Loucy (cell line): ENCODE results near the gene ESR2.
"Not testable (repeated sequence)": the region's sequence is repeated elsewhere in the genome, so short reads cannot be mapped to it uniquely, and the experiment has no call there.

Experiments
- H2AFZ ChIP-seq: fragments of 200-600 bp; sonication (generic); 2 replicates; pipeline ENCODE4 v1.6.0; 2016; ENCODE audit warnings: antibody characterized with exemption, mild to moderate bottlenecking, low read length, moderate library complexity
- H3F3A ChIP-seq: fragments of 200-600 bp; 2 replicates; pipeline ENCODE4 v1.6.0; 2016; ENCODE audit warnings: antibody characterized with exemption, low read depth, mild to moderate bottlenecking
- H3K27me3 ChIP-seq: fragments of 200-600 bp; sonication (generic); 2 replicates; pipeline ENCODE4 v1.6.1; 2014; ENCODE audit warnings: low read length, mild to moderate bottlenecking; ENCODE audit not compliant: insufficient read depth, poor library complexity, severe bottlenecking
- H3K36me3 ChIP-seq: fragments of 200-600 bp; sonication (generic); 2 replicates; pipeline ENCODE4 v1.6.1; 2016; ENCODE audit warnings: low read length; ENCODE audit not compliant: insufficient read depth
- H3K4me1 ChIP-seq: fragments of 200-600 bp; sonication (generic); 2 replicates; pipeline ENCODE4 v1.5.1; 2014; ENCODE audit warnings: low read length, mild to moderate bottlenecking; ENCODE audit not compliant: insufficient read depth, poor library complexity, severe bottlenecking
- H3K4me2 ChIP-seq: fragments of 200-600 bp; sonication (generic); 2 replicates; pipeline ENCODE4 v1.6.0; 2014; ENCODE audit warnings: antibody characterized with exemption, low read length, low read depth, mild to moderate bottlenecking; ENCODE audit not compliant: poor library complexity, severe bottlenecking
- H3K4me3 ChIP-seq: fragments of 200-600 bp; sonication (generic); 2 replicates; pipeline ENCODE4 v1.5.1; 2014; ENCODE audit warnings: low read length, mild to moderate bottlenecking, mixed read lengths; ENCODE audit not compliant: poor library complexity, severe bottlenecking
- H3K79me2 ChIP-seq: fragments of 200-600 bp; sonication (generic); 2 replicates; pipeline ENCODE4 v1.6.1; 2014; ENCODE audit warnings: low read length; ENCODE audit not compliant: insufficient read depth
- H3K9ac ChIP-seq: fragments of 200-600 bp; sonication (generic); 2 replicates; pipeline ENCODE4 v1.6.0; 2014; ENCODE audit warnings: mild to moderate bottlenecking, low read depth, low read length, moderate library complexity; ENCODE audit not compliant: poor library complexity, severe bottlenecking
- H3K9me2 ChIP-seq: fragments of 200-600 bp; sonication (generic); replicated peaks from 2 replicates; pipeline ENCODE4 v1.6.1; 2016; ENCODE audit warnings: low read depth, low read length, mixed read lengths
- H3K9me3 ChIP-seq: fragments of 200-600 bp; sonication (generic); 2 replicates; pipeline ENCODE4 v1.6.1; 2014; ENCODE audit warnings: mild to moderate bottlenecking, antibody characterized with exemption, low read length, low read depth; ENCODE audit not compliant: insufficient read depth
- H4K20me1 ChIP-seq: fragments of 200-600 bp; sonication (generic); 2 replicates; pipeline ENCODE4 v1.6.0; 2014; ENCODE audit warnings: antibody characterized with exemption, low read length, mild to moderate bottlenecking; ENCODE audit not compliant: insufficient read depth, poor library complexity, severe bottlenecking
- CTCF ChIP-seq: fragments of 200-600 bp; sonication (generic); conservative IDR thresholded peaks from 2 replicates; pipeline ENCODE4 v1.5.1; 2014; ENCODE audit warnings: mild to moderate bottlenecking, antibody characterized with exemption, low read length
- EZH2phosphoT487 ChIP-seq: fragments of 200-600 bp; IDR thresholded peaks from 2 replicates; pipeline ENCODE4 v1.6.1; 2018; ENCODE audit warnings: antibody characterized with exemption, mild to moderate bottlenecking, moderate library complexity, borderline replicate concordance

The ESR2 gene

GRCh38 chr14:64053694-64054669 is 240.2 kb downstream of the ESR2 start:
- H3K9me2 ChIP-seq = no peaks in the 10 kb centered on the region
- no peaks in the 10 kb centered on the region for H3K4me1 ChIP-seq
- no peaks in the 10 kb centered on the region for H3K27me3 ChIP-seq
- no peaks in the 10 kb centered on the region for H4K20me1 ChIP-seq
- H2AFZ ChIP-seq = no peak overlapping the region
- no peaks in the 10 kb centered on the region for H3K9me3 ChIP-seq
- H3K4me3 ChIP-seq = no peak overlapping the region
- no peak for TF ChIP-seq CTCF
- TF ChIP-seq EZH2phosphoT487 = no peak
- no peak overlapping the region for H3K4me2 ChIP-seq
- no peaks in the 10 kb centered on the region for H3K79me2 ChIP-seq
- peaks cover 9% of the 10 kb centered on the region; the same call in 1 of the 2 replicates for H3K36me3 ChIP-seq
- no peak overlapping the region for H3K9ac ChIP-seq
- no peaks in the 10 kb centered on the region for H3F3A ChIP-seq

- TF ChIP-seq EZH2phosphoT487 (no peak), CTCF (no peak)
Measured at GRCh38 chr14:64049616-64050381, 244.4 kb downstream of the ESR2 start.

GRCh38 chr14:64045091-64045490 is 249.1 kb downstream of the ESR2 start:
- Histone ChIP-seq H3K36me3 (no peaks in the 10 kb centered on the region), H3K4me3 (no peak overlapping the region), H3K9me3 (no peaks in the 10 kb centered on the region), H3F3A (no peaks in the 10 kb centered on the region), H4K20me1 (no peaks in the 10 kb centered on the region), H3K4me2 (no peak overlapping the region), H3K4me1 (no peaks in the 10 kb centered on the region), H3K9ac (no peak overlapping the region), H3K79me2 (no peaks in the 10 kb centered on the region), H3K27me3 (no peaks in the 10 kb centered on the region), H2AFZ (no peak overlapping the region), H3K9me2 (no peaks in the 10 kb centered on the region)
- TF ChIP-seq EZH2phosphoT487 (no peak), CTCF (no peak)

More at GRCh38 chr14:64049616-64050381, 244.4 kb downstream of the ESR2 start:
- Histone ChIP-seq H4K20me1 (no peaks in the 10 kb centered on the region), H3K4me2 (no peak overlapping the region), H3K27me3 (no peaks in the 10 kb centered on the region), H3K79me2 (no peaks in the 10 kb centered on the region), H3K4me3 (no peak overlapping the region), H3K9me2 (no peaks in the 10 kb centered on the region), H3K4me1 (no peaks in the 10 kb centered on the region), H3F3A (no peaks in the 10 kb centered on the region), H2AFZ (no peak overlapping the region), H3K9ac (no peak overlapping the region), H3K9me3 (no peaks in the 10 kb centered on the region), H3K36me3 (peaks cover 9% of the 10 kb centered on the region; the same call in 1 of the 2 replicates)

GRCh38 chr14:64043296-64043695 is 250.9 kb downstream of the ESR2 start:
- H2AFZ ChIP-seq, H3K79me2 ChIP-seq, H3K36me3 ChIP-seq, H3K4me2 ChIP-seq, H3K27me3 ChIP-seq, H3K4me1 ChIP-seq, H3K9me2 ChIP-seq, H3K4me3 ChIP-seq, H3K9me3 ChIP-seq, H3K9ac ChIP-seq, H4K20me1 ChIP-seq, H3F3A ChIP-seq: not testable (repeated sequence)
